Right atrium auricular region (tissue), 2 donors: ENCODE data around the gene FNIP2. TPM values are rescaled to one million over a fixed set of nuclear protein-coding genes. Genes with fewer than 3 reads are reported as not detected.

Experiments used
- DNase-seq: peaks from one replicate; pipeline ENCODE4 v3.0.0-alpha.2; 2019; ENCODE audit warnings: low spot score
- H3K27ac ChIP-seq, 2 donors: fragments of 200-600 bp; sonication (generic); 1 replicate in 1 of 2; 2 replicates in 1 of 2; pipeline ENCODE4 v1.5.1; 2016 to 2019
- H3K27me3 ChIP-seq, 2 donors: fragments of 200-600 bp; sonication (generic); one replicate each; pipeline versions ENCODE4 v1.5.1 to v1.6.0; 2017 to 2019
- H3K36me3 ChIP-seq: fragments of 200-600 bp; sonication (generic); one replicate; pipeline ENCODE4 v1.5.1; 2016
- H3K4me1 ChIP-seq, 2 donors: fragments of 200-600 bp; sonication (generic); one replicate each; pipeline versions ENCODE4 v1.5.1 to v1.6.0; 2017 to 2019
- H3K4me3 ChIP-seq, 2 donors: fragments of 200-600 bp; sonication (generic); 1 replicate in 1 of 2; 2 replicates in 1 of 2; pipeline ENCODE4 v1.5.1; 2017 to 2019; ENCODE audit warnings: mild to moderate bottlenecking in 1 of 2, moderate library complexity in 1 of 2
- H3K9me3 ChIP-seq, 2 donors: fragments of 200-600 bp; sonication (generic); one replicate each; pipeline ENCODE4 v1.5.1; 2019
- CTCF ChIP-seq, 2 donors: fragments of 200-600 bp; sonication (generic); IDR thresholded peaks; one replicate each; pipeline ENCODE4 v1.5.1; 2019; ENCODE audit warnings: antibody characterized with exemption in 2 of 2
- total RNA-seq, 2 donors: library from RNA; depleted of rRNA; stranded (reverse); fragments of >200 nt; gene quantifications; one replicate each; pipeline ENCODE4 v1.1.0, GENCODE V29; 2016

FNIP2 gene
- total RNA-seq, 2 donors from 2014 or later = 38.3 to 42.4 TPM

GRCh38 chr4:158726633-158727032 lies 42.2 kb upstream of the FNIP2 start:
- H3K27ac ChIP-seq = no peak overlapping the region
- no peak for DNase-seq

GRCh38 chr4:158728236-158728635 lies 40.6 kb upstream of the FNIP2 start:
- Histone ChIP-seq H3K9me3 (no peaks in the 10 kb centered on the region), H3K36me3 (no peaks in the 10 kb centered on the region), H3K4me3 (no peak overlapping the region), H3K27ac (no peak overlapping the region), H3K4me1 (peaks cover 0 to 5% of the 10 kb centered on the region in 2 donors), H3K27me3 (no peaks in the 10 kb centered on the region)
- DNase-seq = no peak
- TF ChIP-seq CTCF (IDR thresholded peaks at IDR 0.05) = no peak

More at GRCh38 chr4:158726633-158727032, 42.2 kb upstream of the FNIP2 start:
- Histone ChIP-seq H3K27me3 (no peaks in the 10 kb centered on the region), H3K4me1 (peaks cover 0 to 15% of the 10 kb centered on the region in 2 donors), H3K36me3 (no peaks in the 10 kb centered on the region), H3K9me3 (no peaks in the 10 kb centered on the region), H3K4me3 (no peak overlapping the region)
- no peak for TF ChIP-seq CTCF (IDR thresholded peaks at IDR 0.05)

GRCh38 chr4:158729716-158730559 lies 38.9 kb upstream of the FNIP2 start:
- Histone ChIP-seq H3K27ac (no peak overlapping the region), H3K27me3 (no peaks in the 10 kb centered on the region), H3K4me1 (no peaks in the 10 kb centered on the region), H3K9me3 (no peaks in the 10 kb centered on the region), H3K36me3 (no peaks in the 10 kb centered on the region), H3K4me3 (no peak overlapping the region)
- peak; percentile 89 to 97 for TF ChIP-seq CTCF (IDR thresholded peaks at IDR 0.05)
- DNase-seq = peak; percentile 82

- Histone ChIP-seq H3K4me1 (no peaks in the 10 kb centered on the region), H3K4me3 (no peak overlapping the region)
- no peak for TF ChIP-seq CTCF (IDR thresholded peaks at IDR 0.05)
Measured at GRCh38 chr4:158738866-158739265, 30.0 kb upstream of the FNIP2 start.

GRCh38 chr4:158739600-158739999 lies 29.2 kb upstream of the FNIP2 start:
- Histone ChIP-seq H3K4me3 (no peak overlapping the region), H3K27ac (no peak overlapping the region), H3K4me1 (no peaks in the 10 kb centered on the region), H3K36me3 (no peaks in the 10 kb centered on the region), H3K27me3 (no peaks in the 10 kb centered on the region), H3K9me3 (no peaks in the 10 kb centered on the region)
- TF ChIP-seq CTCF (IDR thresholded peaks at IDR 0.05) = no peak
- no peak for DNase-seq

More at GRCh38 chr4:158738866-158739265, 30.0 kb upstream of the FNIP2 start:
- Histone ChIP-seq H3K27ac (no peak overlapping the region), H3K36me3 (no peaks in the 10 kb centered on the region), H3K27me3 (no peaks in the 10 kb centered on the region), H3K9me3 (no peaks in the 10 kb centered on the region)
- no peak for DNase-seq
